ENCODE measurements around the gene CDKN2B-AS1. TPM values are rescaled to one million over a fixed set of nuclear protein-coding genes. Genes with fewer than 3 reads are reported as not detected.

CDKN2B-AS1 gene
- polyA plus RNA-seq, 1 experiment, result 2.8 TPM

DNA sequence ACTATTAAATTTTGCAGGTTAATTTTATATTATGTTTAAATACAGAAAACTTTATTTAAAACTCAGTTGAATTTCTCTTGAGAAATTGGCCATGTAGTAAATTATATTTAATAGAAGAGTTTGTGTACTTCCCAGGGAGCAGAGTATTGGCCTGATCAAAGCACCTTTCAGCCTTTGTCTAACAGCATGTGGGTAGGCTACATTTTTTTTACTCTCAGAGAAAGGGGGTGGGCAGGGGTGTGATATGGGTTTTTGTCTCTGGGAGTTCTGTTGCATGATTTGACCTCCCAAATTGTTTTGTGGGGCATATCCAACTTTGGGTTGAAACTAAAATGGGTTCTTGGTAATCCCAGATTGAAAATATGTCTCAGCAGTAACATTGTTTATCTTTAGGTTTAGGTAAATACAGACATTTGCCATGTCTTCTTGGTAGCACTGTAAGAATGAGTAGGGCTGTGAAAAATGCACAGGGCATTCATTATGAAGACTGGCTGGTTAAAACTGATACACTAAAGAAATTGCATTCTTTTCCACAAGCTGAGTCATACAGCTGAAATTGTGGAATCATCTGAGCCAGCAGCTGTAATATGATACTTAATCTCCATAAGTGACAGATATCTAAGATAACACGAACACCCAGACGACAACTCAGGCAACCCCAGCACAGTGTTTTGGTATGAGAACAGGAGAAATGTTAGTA, 89.9 kb downstream of the CDKN2B-AS1 start:
- H3K4me3 ChIP-seq (ENCODE audit: low read depth, low read length), result no peak overlapping the region
- POLR2A ChIA-PET, result interaction anchor here (1.4 kb wide), 1 partner anchor 19 kb away, joined by 8 read pairs; no protein-coding TSS in a partner anchor

DNA sequence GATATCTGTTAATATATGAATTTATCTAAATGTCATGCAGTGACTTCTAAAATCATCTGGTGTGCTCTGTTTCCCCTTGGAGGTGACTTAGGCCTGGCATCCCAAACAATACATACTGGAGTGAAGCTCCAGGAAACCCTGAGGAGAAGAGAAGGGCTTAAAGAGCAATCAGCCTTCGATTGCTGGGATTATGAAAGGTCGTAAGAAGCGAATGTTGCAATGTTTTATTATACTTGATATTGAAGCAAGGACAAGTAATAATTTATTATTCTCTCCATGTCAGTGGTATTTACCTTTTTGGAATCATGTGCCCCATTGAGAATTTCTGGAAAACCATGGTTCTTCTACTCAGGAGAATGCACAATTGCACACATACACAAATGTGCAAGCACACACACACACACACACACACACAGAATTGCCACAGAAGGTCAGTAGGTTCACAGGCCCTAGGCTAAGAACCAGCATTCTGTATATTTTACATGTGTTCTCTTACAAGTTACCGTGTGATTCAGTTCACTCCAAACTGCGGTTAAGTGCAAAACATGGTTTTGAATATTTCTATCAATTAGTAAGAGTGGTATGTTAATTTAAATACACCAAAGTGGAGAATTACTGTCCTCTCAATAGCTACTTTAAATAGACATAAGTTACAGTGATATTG, 93.6 kb downstream of the CDKN2B-AS1 start:
- Histone ChIP-seq H3K4me3 (ENCODE audit: low read depth, low read length) (no peak overlapping the region), H3K27ac (ENCODE audit: low read depth, low read length) (no peak overlapping the region), H3K27me3 (ENCODE audit: control insufficient read depth, insufficient read depth, low read length) (no peaks in the 10 kb centered on the region), H3K9me3 (ENCODE audit: control insufficient read depth, insufficient read depth, low read length) (no peaks in the 10 kb centered on the region)
- DNase-seq (ENCODE audit: low read depth, low spot score), result no peak
- ChIA-PET CTCF (interaction anchor here (0.7 kb wide), 1 partner anchor 13 kb away, joined by 3 read pairs; no protein-coding TSS in a partner anchor), POLR2A (no interaction called here)
- TF ChIP-seq, protein P1, sequence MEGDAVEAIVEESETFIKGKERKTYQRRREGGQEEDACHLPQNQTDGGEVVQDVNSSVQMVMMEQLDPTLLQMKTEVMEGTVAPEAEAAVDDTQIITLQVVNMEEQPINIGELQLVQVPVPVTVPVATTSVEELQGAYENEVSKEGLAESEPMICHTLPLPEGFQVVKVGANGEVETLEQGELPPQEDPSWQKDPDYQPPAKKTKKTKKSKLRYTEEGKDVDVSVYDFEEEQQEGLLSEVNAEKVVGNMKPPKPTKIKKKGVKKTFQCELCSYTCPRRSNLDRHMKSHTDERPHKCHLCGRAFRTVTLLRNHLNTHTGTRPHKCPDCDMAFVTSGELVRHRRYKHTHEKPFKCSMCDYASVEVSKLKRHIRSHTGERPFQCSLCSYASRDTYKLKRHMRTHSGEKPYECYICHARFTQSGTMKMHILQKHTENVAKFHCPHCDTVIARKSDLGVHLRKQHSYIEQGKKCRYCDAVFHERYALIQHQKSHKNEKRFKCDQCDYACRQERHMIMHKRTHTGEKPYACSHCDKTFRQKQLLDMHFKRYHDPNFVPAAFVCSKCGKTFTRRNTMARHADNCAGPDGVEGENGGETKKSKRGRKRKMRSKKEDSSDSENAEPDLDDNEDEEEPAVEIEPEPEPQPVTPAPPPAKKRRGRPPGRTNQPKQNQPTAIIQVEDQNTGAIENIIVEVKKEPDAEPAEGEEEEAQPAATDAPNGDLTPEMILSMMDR (IDR thresholded peaks at IDR 0.05; ENCODE audit: low read depth, low read length), result no peak

More for the DNA sequence above, 89.9 kb downstream of the CDKN2B-AS1 start:
- TF ChIP-seq, protein P1 (IDR thresholded peaks at IDR 0.05; ENCODE audit: low read depth, low read length), result no peak
- DNase-seq (ENCODE audit: low read depth, low spot score), result peak; percentile 73
- CTCF ChIA-PET, result interaction anchor here (0.8 to 2.0 kb wide), 3 partner anchors 19 to 76 kb away, joined by 3 to 5 read pairs (median 3); no protein-coding TSS in a partner anchor
- Histone ChIP-seq H3K9me3 (ENCODE audit: control insufficient read depth, insufficient read depth, low read length) (no peaks in the 10 kb centered on the region), H3K27ac (ENCODE audit: low read depth, low read length) (no peak overlapping the region), H3K27me3 (ENCODE audit: control insufficient read depth, insufficient read depth, low read length) (no peaks in the 10 kb centered on the region)

DNA sequence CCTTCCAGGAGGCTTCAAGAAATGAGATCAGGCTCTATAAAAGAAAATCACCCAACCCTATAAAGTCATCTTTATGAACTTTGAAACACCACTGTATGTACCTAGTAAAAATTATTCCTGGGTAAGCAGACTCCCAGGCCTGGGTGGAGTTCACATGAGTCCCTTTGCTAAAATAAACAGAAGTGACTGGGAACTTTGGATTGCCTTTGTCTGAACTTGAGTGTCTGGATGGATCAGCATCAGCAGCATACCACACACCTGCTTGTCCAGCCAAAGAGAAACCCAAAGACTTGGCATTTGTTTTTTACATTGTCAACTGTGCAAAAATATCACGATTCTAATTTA, 94.1 kb downstream of the CDKN2B-AS1 start:
- POLR2A ChIA-PET, result no interaction called here

DNA sequence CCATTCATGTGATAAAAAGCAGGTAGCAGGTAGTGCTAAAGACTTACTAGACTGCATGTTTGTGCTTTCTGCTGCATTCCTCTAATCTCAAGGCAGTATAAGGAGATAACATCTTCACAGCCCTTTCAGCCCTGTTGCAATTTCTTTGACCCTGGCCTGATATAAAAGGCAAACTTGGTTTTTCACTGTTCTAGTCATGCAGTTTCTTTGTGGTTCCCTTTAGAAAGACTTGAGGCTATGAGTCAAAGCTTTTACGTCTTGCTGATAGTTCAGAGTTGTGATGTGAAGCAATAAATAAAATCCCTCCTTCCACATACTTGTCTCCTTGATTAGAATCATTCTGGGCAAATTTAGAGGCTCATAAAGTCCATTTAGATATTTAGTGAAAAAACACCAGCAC, 103.1 kb downstream of the CDKN2B-AS1 start:
- H3K27ac ChIP-seq (ENCODE audit: low read depth, low read length), result no peak overlapping the region
- CTCF ChIA-PET, result no interaction called here
- POLR2A ChIA-PET, result interaction anchor here (0.6 kb wide), 1 partner anchor 289 kb away, joined by 7 read pairs; no protein-coding TSS in a partner anchor
- no peak for DNase-seq (ENCODE audit: low read depth, low spot score)
- H3K4me3 ChIP-seq (ENCODE audit: low read depth, low read length), result no peak overlapping the region
- H3K27me3 ChIP-seq (ENCODE audit: control insufficient read depth, insufficient read depth, low read length), result no peaks in the 10 kb centered on the region
- TF ChIP-seq, protein P1 (IDR thresholded peaks at IDR 0.05; ENCODE audit: low read depth, low read length), result no peak
- H3K9me3 ChIP-seq (ENCODE audit: control insufficient read depth, insufficient read depth, low read length), result no peaks in the 10 kb centered on the region

More for the DNA sequence above, 94.1 kb downstream of the CDKN2B-AS1 start:
- Histone ChIP-seq H3K27me3 (ENCODE audit: control insufficient read depth, insufficient read depth, low read length) (no peaks in the 10 kb centered on the region), H3K4me3 (ENCODE audit: low read depth, low read length) (no peak overlapping the region), H3K9me3 (ENCODE audit: control insufficient read depth, insufficient read depth, low read length) (no peaks in the 10 kb centered on the region), H3K27ac (ENCODE audit: low read depth, low read length) (no peak overlapping the region)
- CTCF ChIA-PET, result no interaction called here
- no peak for DNase-seq (ENCODE audit: low read depth, low spot score)
- TF ChIP-seq, protein P1 (IDR thresholded peaks at IDR 0.05; ENCODE audit: low read depth, low read length), result no peak
